Liver (tissue), 9 donors: ENCODE data around the gene MBD4. TPM values are rescaled to one million over a fixed set of nuclear protein-coding genes. Genes with fewer than 3 reads are reported as not detected.

ENCODE experiments used
- DNase-seq: peaks from one replicate; pipeline ENCODE4 v3.0.0-alpha.2; 2017; ENCODE audit warnings: low spot score
- H3K27ac ChIP-seq, 2 donors: one replicate each; pipeline ENCODE4 v1.7.0; 2013; ENCODE audit warnings: inconsistent platforms in 2 of 2, low read length in 2 of 2, control low read depth in 1 of 2, low read depth in 1 of 2, mild to moderate bottlenecking in 1 of 2
- H3K27me3 ChIP-seq, 4 donors: one replicate each; pipeline versions ENCODE4 v1.6.1 to v1.7.0; 2013; ENCODE audit warnings: low read length in 3 of 4, inconsistent platforms in 1 of 4, mild to moderate bottlenecking in 1 of 4, moderate library complexity in 1 of 4; ENCODE audit not compliant: control insufficient read depth in 4 of 4, insufficient read depth in 4 of 4
- H3K36me3 ChIP-seq, 4 donors: one replicate each; pipeline versions ENCODE4 v1.6.1 to v1.7.0; 2013; ENCODE audit warnings: low read length in 3 of 4, mild to moderate bottlenecking in 3 of 4, low read depth in 1 of 4, moderate library complexity in 1 of 4; ENCODE audit not compliant: control insufficient read depth in 4 of 4, insufficient read depth in 3 of 4
- H3K4me1 ChIP-seq, 4 donors: one replicate each; pipeline versions ENCODE4 v1.6.1 to v1.7.0; 2013; ENCODE audit warnings: low read length in 3 of 4, mild to moderate bottlenecking in 3 of 4, moderate library complexity in 1 of 4; ENCODE audit not compliant: control insufficient read depth in 4 of 4, insufficient read depth in 4 of 4
- H3K4me3 ChIP-seq, 3 donors: one replicate each; pipeline versions ENCODE4 v1.6.1 to v1.7.0; 2013; ENCODE audit warnings: low read length in 3 of 3, control low read depth in 1 of 3, low read depth in 1 of 3, mild to moderate bottlenecking in 1 of 3
- H3K9ac ChIP-seq, 2 donors: one replicate each; pipeline ENCODE4 v1.7.0; 2013; ENCODE audit warnings: low read length in 2 of 2, mild to moderate bottlenecking in 2 of 2, moderate library complexity in 2 of 2, control low read depth in 1 of 2, low read depth in 1 of 2
- H3K9me3 ChIP-seq, 4 donors: one replicate each; pipeline versions ENCODE4 v1.6.1 to v1.7.0; 2013; ENCODE audit warnings: low read length in 3 of 4; ENCODE audit not compliant: control insufficient read depth in 4 of 4
- ATF3 ChIP-seq: IDR thresholded peaks from 2 replicates; pipeline ENCODE4 v1.6.1; 2016; ENCODE audit warnings: antibody characterized with exemption
- CTCF ChIP-seq: fragments of 150-350 bp; IDR thresholded peaks from 2 replicates; pipeline ENCODE4 v1.5.1; 2017; ENCODE audit warnings: improper control_type of control experiment, low read depth, low read length; ENCODE audit not compliant: missing input control
- EGR1 ChIP-seq, 2 donors: IDR thresholded peaks; 2 replicates each; pipeline ENCODE4 v1.6.1; 2016 to 2018; ENCODE audit warnings: antibody characterized with exemption in 2 of 2, low read depth in 2 of 2
- FOXA1 ChIP-seq: IDR thresholded peaks from 2 replicates; pipeline ENCODE4 v1.6.1; 2016; ENCODE audit warnings: antibody characterized with exemption
- FOXA2 ChIP-seq: IDR thresholded peaks from 2 replicates; pipeline ENCODE4 v1.6.1; 2016; ENCODE audit warnings: antibody characterized with exemption
- GABPA ChIP-seq, 2 donors: IDR thresholded peaks in 1 of 2; conservative IDR thresholded peaks in 1 of 2; 2 replicates each; pipeline ENCODE4 v1.6.1; 2016; ENCODE audit warnings: antibody characterized with exemption in 2 of 2, mild to moderate bottlenecking in 1 of 2, moderate library complexity in 1 of 2
- HNF4A ChIP-seq, 2 donors: conservative IDR thresholded peaks; 2 replicates each; pipeline ENCODE4 v1.6.1; 2016; ENCODE audit warnings: antibody characterized with exemption in 2 of 2, mild to moderate bottlenecking in 2 of 2
- HNF4G ChIP-seq: IDR thresholded peaks from 2 replicates; pipeline ENCODE4 v1.6.1; 2016; ENCODE audit warnings: antibody characterized with exemption
- JUND ChIP-seq, 2 donors: IDR thresholded peaks; 2 replicates each; pipeline ENCODE4 v1.6.1; 2016; ENCODE audit warnings: antibody characterized with exemption in 2 of 2
- MAX ChIP-seq: IDR thresholded peaks from 2 replicates; pipeline ENCODE4 v1.6.1; 2016; ENCODE audit warnings: antibody characterized with exemption
- NR2F2 ChIP-seq: IDR thresholded peaks from 2 replicates; pipeline ENCODE4 v1.6.1; 2016; ENCODE audit warnings: antibody characterized with exemption
- RAD21 ChIP-seq, 2 donors: IDR thresholded peaks; 2 replicates each; pipeline ENCODE4 v1.6.1; 2016; ENCODE audit warnings: antibody characterized with exemption in 2 of 2, mild to moderate bottlenecking in 2 of 2
- REST ChIP-seq: IDR thresholded peaks from 2 replicates; pipeline ENCODE4 v1.6.1; 2016; ENCODE audit warnings: antibody characterized with exemption, mild to moderate bottlenecking
- RXRA ChIP-seq, 2 donors: IDR thresholded peaks; 2 replicates each; pipeline ENCODE4 v1.6.1; 2017 to 2018; ENCODE audit warnings: antibody characterized with exemption in 2 of 2, mild to moderate bottlenecking in 1 of 2
- SP1 ChIP-seq: IDR thresholded peaks from 2 replicates; pipeline ENCODE4 v1.6.1; 2018; ENCODE audit warnings: antibody characterized with exemption, mild to moderate bottlenecking
- TAF1 ChIP-seq: conservative IDR thresholded peaks from 2 replicates; pipeline ENCODE4 v1.6.1; 2016; ENCODE audit warnings: antibody characterized with exemption, mild to moderate bottlenecking
- YY1 ChIP-seq: IDR thresholded peaks from 2 replicates; pipeline ENCODE4 v1.6.1; 2016; ENCODE audit warnings: antibody characterized with exemption, mild to moderate bottlenecking
- ZBTB33 ChIP-seq: IDR thresholded peaks from 2 replicates; pipeline ENCODE4 v1.6.1; 2016; ENCODE audit warnings: antibody characterized with exemption
- WGBS: extraction: QIAGEN DNeasy Blood & Tissue Kit; methylation state at CpG from one replicate; pipeline ENCODE4 v1.1.7; 2013; 5-methylcytosine and 5-hydroxymethylcytosine counted together
- polyA plus RNA-seq, 2 donors: library from polyadenylated mRNA; stranded (reverse) in 1 of 2; unstranded in 1 of 2; fragments of 200-250 nt in 1 of 2; fragments of >200 nt in 1 of 2; fragmentation: Nextera tagmentation in 1 of 2; extraction: Ambion mirVana in 1 of 2; gene quantifications; one replicate each; pipeline versions ENCODE4 v1.2.1 to v1.2.3, GENCODE V29; 2013 to 2015
- total RNA-seq, 2 donors: library from RNA; depleted of rRNA; stranded (reverse); fragments of >200 nt; gene quantifications; one replicate each; pipeline ENCODE4 v1.2.3, GENCODE V29; 2014
- donor health status: healthy.
- donor health status: healthy.
- donor health status: healthy.
- donor health status: healthy.
- donor health status: healthy.

MBD4 gene
- total and polyA plus RNA-seq, 4 donors, result 16.9 to 24.8 (median 17.2) TPM

- Histone ChIP-seq H3K4me1 (peaks cover 15 to 39% (median 28%) of the 10 kb centered on the region in 4 donors), H3K27ac (no peak overlapping the region), H3K9ac (no peak overlapping the region), H3K9me3 (no peaks in the 10 kb centered on the region), H3K27me3 (no peaks in the 10 kb centered on the region), H3K36me3 (peaks cover 0 to 2% (median 0%) of the 10 kb centered on the region in 4 donors), H3K4me3 (no peak overlapping the region)
- 87% methylated on average over 4 of the region's 4 CpGs for WGBS
- no peak for TF ChIP-seq EGR1 (IDR thresholded peaks at IDR 0.05; ENCODE audit: low read depth in 2 of 2)
- no peak for TF ChIP-seq NR2F2
- TF ChIP-seq RXRA (IDR thresholded peaks at IDR 0.05), result no peak
- no peak for TF ChIP-seq ZBTB33
- no peak for TF ChIP-seq GABPA (IDR thresholded peaks at IDR 0.05 in 1 of 2, conservative IDR thresholded peaks at IDR 0.05 in 1 of 2)
- TF ChIP-seq FOXA2, result no peak
- no peak for DNase-seq
Observed at GRCh38 chr3:129463716-129464115, 24.0 kb upstream of the MBD4 start.

GRCh38 chr3:129463094-129463493, 23.3 kb upstream of the MBD4 start:
- TF ChIP-seq SP1 (no peak), FOXA2 (no peak), EGR1 (IDR thresholded peaks at IDR 0.05; ENCODE audit: low read depth in 2 of 2) (no peak), RAD21 (IDR thresholded peaks at IDR 0.05) (no peak), ZBTB33 (no peak), HNF4G (no peak), REST (no peak), ATF3 (no peak), HNF4A (conservative IDR thresholded peaks at IDR 0.05) (no peak), CTCF (no peak), MAX (no peak), YY1 (no peak), JUND (IDR thresholded peaks at IDR 0.05) (no peak), TAF1 (no peak), NR2F2 (no peak), FOXA1 (no peak), GABPA (IDR thresholded peaks at IDR 0.05 in 1 of 2, conservative IDR thresholded peaks at IDR 0.05 in 1 of 2) (no peak), RXRA (IDR thresholded peaks at IDR 0.05) (no peak)
- Histone ChIP-seq H3K27me3 (no peaks in the 10 kb centered on the region), H3K9ac (no peak overlapping the region), H3K36me3 (peaks cover 0 to 2% (median 0%) of the 10 kb centered on the region in 4 donors), H3K27ac (no peak overlapping the region), H3K9me3 (no peaks in the 10 kb centered on the region), H3K4me3 (no peak overlapping the region), H3K4me1 (peaks cover 10 to 33% (median 22%) of the 10 kb centered on the region in 4 donors)
- DNase-seq, result no peak
- WGBS, result 94% methylated on average over 3 of the region's 3 CpGs
